H1 (cell line): ENCODE results near the gene NFIA. TPM values are rescaled to one million over a fixed set of nuclear protein-coding genes. Genes with fewer than 3 reads are reported as not detected.

Experiments used
- GTF2F1 ChIP-seq: IDR thresholded peaks from 2 replicates; pipeline ENCODE4 v1.6.1; 2012; ENCODE audit warnings: low read depth, low read length, improper control_type of control experiment, borderline replicate concordance
- MAFK ChIP-seq: IDR thresholded peaks from 2 replicates; pipeline ENCODE4 v1.6.1; 2012; ENCODE audit warnings: low read depth, mild to moderate bottlenecking, improper control_type of control experiment, low read length
- RAD21 ChIP-seq, 2 experiments: IDR thresholded peaks in 1 of 2; conservative IDR thresholded peaks in 1 of 2; 2 replicates each; pipeline ENCODE4 v1.6.1; 2011; ENCODE audit warnings: low read depth in 2 of 2, low read length in 2 of 2, improper control_type of control experiment in 1 of 2, inconsistent platforms in 1 of 2, mild to moderate bottlenecking in 1 of 2, moderate library complexity in 1 of 2
- SIRT6 ChIP-seq: IDR thresholded peaks from one replicate; pipeline ENCODE4 v1.7.1; 2012; ENCODE audit warnings: low read length, inconsistent platforms
- polyA plus RNA-seq, 7 experiments: library from polyadenylated mRNA; depleted of rRNA in 3 of 7; stranded (reverse) in 5 of 7; unstranded in 2 of 7; fragments of >200 nt in 5 of 7; fragments of 200-250 nt in 2 of 7; gene quantifications; 1 replicate in 5 of 7; 2 replicates in 1 of 7; 4 replicates in 1 of 7; pipeline versions ENCODE4 v1.2.1 to v1.2.3, GENCODE V29; 2011 to 2013; ENCODE audit warnings: missing spikeins in 2 of 7, mixed read lengths in 2 of 7
- total RNA-seq: library from RNA; stranded (reverse); fragmentation: NEBNext Ultra II Directional; extraction: Animal tissue kit (Norgen Biotek cat#: 25700); gene quantifications from 2 replicates; pipeline ENCODE4 v1.2.1, GENCODE V29; 2021
- TF ChIP-seq, protein P1 (sequence below): fragments of 300-600 bp; sonication (generic); IDR thresholded peaks from 2 replicates; pipeline ENCODE4 v1.7.1; 2012; ENCODE audit warnings: low read length, moderate library complexity, mild to moderate bottlenecking, inconsistent platforms; ENCODE audit not compliant: insufficient replicate concordance
- TF ChIP-seq, protein P2 (sequence below), 3 experiments: IDR thresholded peaks; 1 replicate in 2 of 3; 2 replicates in 1 of 3; pipeline versions ENCODE4 v1.5.1 to v1.6.1; 2011; ENCODE audit warnings: low read length in 3 of 3, mild to moderate bottlenecking in 3 of 3, inconsistent platforms in 2 of 3, low read depth in 1 of 3, moderate library complexity in 1 of 3; ENCODE audit not compliant: insufficient read depth in 1 of 3; ENCODE audit errors: control extremely low read depth in 1 of 3

Gene NFIA
- total and polyA plus RNA-seq, 2 of the 8 experiments (the other 6 are each of a cell fraction or from before 2014, with no cell fraction given): 1.8 to 2.3 TPM

DNA sequence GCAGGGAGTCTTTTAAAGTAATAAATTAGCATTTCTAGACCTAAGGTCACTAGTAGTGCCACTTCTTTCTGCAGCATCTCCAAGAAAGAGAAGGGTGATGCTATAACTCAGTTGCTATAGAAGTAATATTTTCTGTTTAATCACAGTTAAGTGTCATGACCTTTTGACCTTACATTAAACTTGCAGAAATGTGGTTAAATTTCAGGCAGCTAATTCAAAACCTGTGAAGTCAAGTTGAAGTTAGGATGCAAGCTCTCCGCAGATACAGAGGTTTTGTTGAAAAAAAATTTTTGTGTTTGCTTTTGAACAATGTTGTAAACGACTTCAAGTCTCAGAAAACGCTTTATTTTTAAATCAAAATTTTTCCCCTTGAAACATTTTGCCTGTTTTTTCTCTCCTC, 193.9 kb downstream of the NFIA start (continued):
- TF ChIP-seq, protein P1, sequence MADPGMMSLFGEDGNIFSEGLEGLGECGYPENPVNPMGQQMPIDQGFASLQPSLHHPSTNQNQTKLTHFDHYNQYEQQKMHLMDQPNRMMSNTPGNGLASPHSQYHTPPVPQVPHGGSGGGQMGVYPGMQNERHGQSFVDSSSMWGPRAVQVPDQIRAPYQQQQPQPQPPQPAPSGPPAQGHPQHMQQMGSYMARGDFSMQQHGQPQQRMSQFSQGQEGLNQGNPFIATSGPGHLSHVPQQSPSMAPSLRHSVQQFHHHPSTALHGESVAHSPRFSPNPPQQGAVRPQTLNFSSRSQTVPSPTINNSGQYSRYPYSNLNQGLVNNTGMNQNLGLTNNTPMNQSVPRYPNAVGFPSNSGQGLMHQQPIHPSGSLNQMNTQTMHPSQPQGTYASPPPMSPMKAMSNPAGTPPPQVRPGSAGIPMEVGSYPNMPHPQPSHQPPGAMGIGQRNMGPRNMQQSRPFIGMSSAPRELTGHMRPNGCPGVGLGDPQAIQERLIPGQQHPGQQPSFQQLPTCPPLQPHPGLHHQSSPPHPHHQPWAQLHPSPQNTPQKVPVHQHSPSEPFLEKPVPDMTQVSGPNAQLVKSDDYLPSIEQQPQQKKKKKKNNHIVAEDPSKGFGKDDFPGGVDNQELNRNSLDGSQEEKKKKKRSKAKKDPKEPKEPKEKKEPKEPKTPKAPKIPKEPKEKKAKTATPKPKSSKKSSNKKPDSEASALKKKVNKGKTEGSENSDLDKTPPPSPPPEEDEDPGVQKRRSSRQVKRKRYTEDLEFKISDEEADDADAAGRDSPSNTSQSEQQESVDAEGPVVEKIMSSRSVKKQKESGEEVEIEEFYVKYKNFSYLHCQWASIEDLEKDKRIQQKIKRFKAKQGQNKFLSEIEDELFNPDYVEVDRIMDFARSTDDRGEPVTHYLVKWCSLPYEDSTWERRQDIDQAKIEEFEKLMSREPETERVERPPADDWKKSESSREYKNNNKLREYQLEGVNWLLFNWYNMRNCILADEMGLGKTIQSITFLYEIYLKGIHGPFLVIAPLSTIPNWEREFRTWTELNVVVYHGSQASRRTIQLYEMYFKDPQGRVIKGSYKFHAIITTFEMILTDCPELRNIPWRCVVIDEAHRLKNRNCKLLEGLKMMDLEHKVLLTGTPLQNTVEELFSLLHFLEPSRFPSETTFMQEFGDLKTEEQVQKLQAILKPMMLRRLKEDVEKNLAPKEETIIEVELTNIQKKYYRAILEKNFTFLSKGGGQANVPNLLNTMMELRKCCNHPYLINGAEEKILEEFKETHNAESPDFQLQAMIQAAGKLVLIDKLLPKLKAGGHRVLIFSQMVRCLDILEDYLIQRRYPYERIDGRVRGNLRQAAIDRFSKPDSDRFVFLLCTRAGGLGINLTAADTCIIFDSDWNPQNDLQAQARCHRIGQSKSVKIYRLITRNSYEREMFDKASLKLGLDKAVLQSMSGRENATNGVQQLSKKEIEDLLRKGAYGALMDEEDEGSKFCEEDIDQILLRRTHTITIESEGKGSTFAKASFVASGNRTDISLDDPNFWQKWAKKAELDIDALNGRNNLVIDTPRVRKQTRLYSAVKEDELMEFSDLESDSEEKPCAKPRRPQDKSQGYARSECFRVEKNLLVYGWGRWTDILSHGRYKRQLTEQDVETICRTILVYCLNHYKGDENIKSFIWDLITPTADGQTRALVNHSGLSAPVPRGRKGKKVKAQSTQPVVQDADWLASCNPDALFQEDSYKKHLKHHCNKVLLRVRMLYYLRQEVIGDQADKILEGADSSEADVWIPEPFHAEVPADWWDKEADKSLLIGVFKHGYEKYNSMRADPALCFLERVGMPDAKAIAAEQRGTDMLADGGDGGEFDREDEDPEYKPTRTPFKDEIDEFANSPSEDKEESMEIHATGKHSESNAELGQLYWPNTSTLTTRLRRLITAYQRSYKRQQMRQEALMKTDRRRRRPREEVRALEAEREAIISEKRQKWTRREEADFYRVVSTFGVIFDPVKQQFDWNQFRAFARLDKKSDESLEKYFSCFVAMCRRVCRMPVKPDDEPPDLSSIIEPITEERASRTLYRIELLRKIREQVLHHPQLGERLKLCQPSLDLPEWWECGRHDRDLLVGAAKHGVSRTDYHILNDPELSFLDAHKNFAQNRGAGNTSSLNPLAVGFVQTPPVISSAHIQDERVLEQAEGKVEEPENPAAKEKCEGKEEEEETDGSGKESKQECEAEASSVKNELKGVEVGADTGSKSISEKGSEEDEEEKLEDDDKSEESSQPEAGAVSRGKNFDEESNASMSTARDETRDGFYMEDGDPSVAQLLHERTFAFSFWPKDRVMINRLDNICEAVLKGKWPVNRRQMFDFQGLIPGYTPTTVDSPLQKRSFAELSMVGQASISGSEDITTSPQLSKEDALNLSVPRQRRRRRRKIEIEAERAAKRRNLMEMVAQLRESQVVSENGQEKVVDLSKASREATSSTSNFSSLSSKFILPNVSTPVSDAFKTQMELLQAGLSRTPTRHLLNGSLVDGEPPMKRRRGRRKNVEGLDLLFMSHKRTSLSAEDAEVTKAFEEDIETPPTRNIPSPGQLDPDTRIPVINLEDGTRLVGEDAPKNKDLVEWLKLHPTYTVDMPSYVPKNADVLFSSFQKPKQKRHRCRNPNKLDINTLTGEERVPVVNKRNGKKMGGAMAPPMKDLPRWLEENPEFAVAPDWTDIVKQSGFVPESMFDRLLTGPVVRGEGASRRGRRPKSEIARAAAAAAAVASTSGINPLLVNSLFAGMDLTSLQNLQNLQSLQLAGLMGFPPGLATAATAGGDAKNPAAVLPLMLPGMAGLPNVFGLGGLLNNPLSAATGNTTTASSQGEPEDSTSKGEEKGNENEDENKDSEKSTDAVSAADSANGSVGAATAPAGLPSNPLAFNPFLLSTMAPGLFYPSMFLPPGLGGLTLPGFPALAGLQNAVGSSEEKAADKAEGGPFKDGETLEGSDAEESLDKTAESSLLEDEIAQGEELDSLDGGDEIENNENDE: no peak
- TF ChIP-seq MAFK (no peak), RAD21 (IDR thresholded peaks at IDR 0.05 in 1 of 2, conservative IDR thresholded peaks at IDR 0.05 in 1 of 2; ENCODE audit: low read depth in 2 of 2, low read length in 2 of 2) (no peak), GTF2F1 (no peak), SIRT6 (no peak)
- TF ChIP-seq, protein P2, sequence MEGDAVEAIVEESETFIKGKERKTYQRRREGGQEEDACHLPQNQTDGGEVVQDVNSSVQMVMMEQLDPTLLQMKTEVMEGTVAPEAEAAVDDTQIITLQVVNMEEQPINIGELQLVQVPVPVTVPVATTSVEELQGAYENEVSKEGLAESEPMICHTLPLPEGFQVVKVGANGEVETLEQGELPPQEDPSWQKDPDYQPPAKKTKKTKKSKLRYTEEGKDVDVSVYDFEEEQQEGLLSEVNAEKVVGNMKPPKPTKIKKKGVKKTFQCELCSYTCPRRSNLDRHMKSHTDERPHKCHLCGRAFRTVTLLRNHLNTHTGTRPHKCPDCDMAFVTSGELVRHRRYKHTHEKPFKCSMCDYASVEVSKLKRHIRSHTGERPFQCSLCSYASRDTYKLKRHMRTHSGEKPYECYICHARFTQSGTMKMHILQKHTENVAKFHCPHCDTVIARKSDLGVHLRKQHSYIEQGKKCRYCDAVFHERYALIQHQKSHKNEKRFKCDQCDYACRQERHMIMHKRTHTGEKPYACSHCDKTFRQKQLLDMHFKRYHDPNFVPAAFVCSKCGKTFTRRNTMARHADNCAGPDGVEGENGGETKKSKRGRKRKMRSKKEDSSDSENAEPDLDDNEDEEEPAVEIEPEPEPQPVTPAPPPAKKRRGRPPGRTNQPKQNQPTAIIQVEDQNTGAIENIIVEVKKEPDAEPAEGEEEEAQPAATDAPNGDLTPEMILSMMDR (IDR thresholded peaks at IDR 0.05; ENCODE audit: control extremely low read depth in 1 of 3, insufficient read depth in 1 of 3, low read depth in 1 of 3, low read length in 3 of 3): no peak
- TF ChIP-seq, all 59 proteins: peak for 0
